ENCODE results near the gene FGFR1OP2. TPM values are rescaled to one million over a fixed set of nuclear protein-coding genes. Genes with fewer than 3 reads are reported as not detected.

FGFR1OP2 gene
- total and polyA plus RNA-seq, 2 donors, result 37.3 to 109 TPM

DNA sequence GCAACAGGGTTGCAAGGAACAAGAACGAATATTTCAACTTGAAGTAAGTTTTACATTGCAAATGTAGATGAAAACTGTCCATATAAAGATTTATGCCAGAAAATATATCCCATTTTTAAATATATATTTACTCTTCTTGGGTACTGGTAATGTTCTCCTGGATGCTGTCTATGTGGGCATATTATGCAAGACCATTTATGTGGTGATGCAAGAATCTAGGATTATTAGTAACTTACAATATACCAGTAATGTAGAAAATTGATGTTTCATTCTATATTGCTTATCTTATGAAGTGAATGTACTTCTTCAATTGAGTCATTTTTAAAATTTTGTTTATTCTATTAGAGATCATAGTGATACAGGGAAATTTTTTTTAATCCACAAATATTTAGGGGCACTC is 25.1 kb downstream of the FGFR1OP2 start:
- no peak for DNase-seq (ENCODE audit: extremely low spot score)
- 99% methylated on average over 1 of the region's 1 CpG for WGBS
- Histone ChIP-seq H3K27ac (ENCODE audit: low read depth) (no peak overlapping the region), H3K4me1 (ENCODE audit: insufficient read depth) (no peaks in the 10 kb centered on the region), H3K36me3 (ENCODE audit: insufficient read depth) (peaks cover 2% of the 10 kb centered on the region), H3K4me3 (ENCODE audit: low read depth, low read length) (no peak overlapping the region)

DNA sequence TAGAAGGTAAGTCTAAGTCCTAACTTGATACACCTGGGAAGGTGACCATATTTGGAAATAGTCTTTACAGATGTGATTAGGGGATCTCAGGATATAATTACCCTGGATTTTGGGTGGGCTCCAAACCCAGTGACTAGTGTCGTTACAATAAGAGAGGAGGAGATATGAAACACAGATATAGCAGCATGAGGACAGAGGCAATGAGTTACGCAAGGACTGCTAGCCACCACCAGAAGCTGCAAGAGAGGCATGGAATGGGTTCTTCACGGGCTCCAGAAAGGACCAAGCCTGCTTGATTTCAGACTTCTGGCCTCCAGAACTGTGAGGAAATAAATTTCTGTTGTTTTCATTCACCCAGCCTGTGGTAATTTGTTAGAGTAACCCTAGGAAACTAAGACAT is 28.6 kb downstream of the FGFR1OP2 start:
- WGBS, result 91% methylated on average over 3 of the region's 3 CpGs
- no peak for DNase-seq (ENCODE audit: extremely low spot score)
- Histone ChIP-seq H3K4me3 (ENCODE audit: low read depth, low read length) (no peak overlapping the region), H3K36me3 (ENCODE audit: insufficient read depth) (no peaks in the 10 kb centered on the region), H3K27ac (ENCODE audit: low read depth) (no peak overlapping the region), H3K4me1 (ENCODE audit: insufficient read depth) (no peaks in the 10 kb centered on the region)

DNA sequence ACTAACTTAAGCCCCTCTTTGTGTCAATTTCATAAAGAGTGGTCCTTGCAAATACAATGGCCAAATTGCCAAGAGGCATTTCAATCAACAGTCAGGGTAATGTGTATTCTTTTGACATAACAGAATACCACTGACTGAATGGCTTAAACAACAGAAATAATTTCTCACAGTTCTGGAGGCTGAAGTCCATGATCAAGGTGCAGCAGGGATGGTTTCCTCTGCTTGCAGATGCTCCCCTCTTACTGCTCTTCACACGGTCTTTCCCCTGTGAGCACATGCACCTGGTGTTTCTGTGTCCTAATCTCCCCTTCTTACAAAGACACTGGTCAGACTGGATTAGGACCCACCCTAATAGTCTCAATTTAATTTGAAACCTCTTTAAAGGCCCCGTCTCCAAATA is 31.9 kb downstream of the FGFR1OP2 start:
- H3K36me3 ChIP-seq (ENCODE audit: insufficient read depth), result no peaks in the 10 kb centered on the region
- H3K4me1 ChIP-seq (ENCODE audit: insufficient read depth), result no peaks in the 10 kb centered on the region
- H3K27ac ChIP-seq (ENCODE audit: low read depth), result no peak overlapping the region
- no peak for DNase-seq (ENCODE audit: extremely low spot score)
- WGBS, result 97% methylated on average over 2 of the region's 2 CpGs
- no peak overlapping the region for H3K4me3 ChIP-seq (ENCODE audit: low read depth, low read length)

DNA sequence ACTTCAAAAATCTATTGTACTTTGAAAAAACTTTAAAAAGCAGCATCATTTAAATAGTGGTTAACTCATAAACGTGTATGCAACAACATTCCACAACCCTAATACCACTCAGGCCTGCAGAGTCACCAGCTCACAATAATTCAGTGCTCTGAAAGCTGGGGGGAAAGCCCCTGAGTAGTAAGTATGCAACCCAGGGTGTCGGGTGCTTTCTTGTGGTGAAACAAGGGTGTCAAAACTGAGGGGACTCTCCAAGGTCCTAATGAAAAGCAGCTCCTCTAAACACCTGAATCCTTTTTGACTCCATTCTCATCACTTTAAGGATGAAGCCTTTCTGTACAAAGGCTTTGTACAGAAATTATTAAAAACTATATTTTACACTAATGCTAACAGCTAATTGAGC is 33.7 kb downstream of the FGFR1OP2 start:
- no peaks in the 10 kb centered on the region for H3K36me3 ChIP-seq (ENCODE audit: insufficient read depth)
- DNase-seq (ENCODE audit: extremely low spot score), result no peak
- H3K4me1 ChIP-seq (ENCODE audit: insufficient read depth), result no peaks in the 10 kb centered on the region
- H3K4me3 ChIP-seq (ENCODE audit: low read depth, low read length), result no peak overlapping the region
- no peak overlapping the region for H3K27ac ChIP-seq (ENCODE audit: low read depth)
- WGBS, result 87% methylated on average over 2 of the region's 2 CpGs

DNA sequence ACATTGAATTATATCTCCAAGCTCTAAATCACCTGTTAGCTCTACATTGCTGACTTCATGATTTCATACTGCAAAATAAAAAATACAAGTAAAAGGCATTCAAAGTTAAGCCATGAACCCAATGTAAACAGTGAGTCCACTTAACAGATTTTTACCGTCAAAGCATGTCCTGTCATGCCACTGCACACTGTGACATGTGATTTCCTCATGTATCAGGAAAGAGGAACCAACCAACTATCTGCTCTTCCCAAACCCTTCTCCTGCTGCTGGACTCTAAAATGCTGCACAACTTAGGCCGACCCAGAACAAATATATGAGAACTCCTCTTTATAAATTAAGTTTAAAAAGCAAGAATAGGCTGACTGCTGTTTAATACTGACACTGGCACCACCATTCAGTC is 38.4 kb downstream of the FGFR1OP2 start:
- Histone ChIP-seq H3K36me3 (ENCODE audit: insufficient read depth) (no peaks in the 10 kb centered on the region), H3K4me3 (ENCODE audit: low read depth, low read length) (no peak overlapping the region), H3K27ac (ENCODE audit: low read depth) (no peak overlapping the region), H3K4me1 (ENCODE audit: insufficient read depth) (no peaks in the 10 kb centered on the region)
- 83% methylated on average over 2 of the region's 2 CpGs for WGBS
- no peak for DNase-seq (ENCODE audit: extremely low spot score)

DNA sequence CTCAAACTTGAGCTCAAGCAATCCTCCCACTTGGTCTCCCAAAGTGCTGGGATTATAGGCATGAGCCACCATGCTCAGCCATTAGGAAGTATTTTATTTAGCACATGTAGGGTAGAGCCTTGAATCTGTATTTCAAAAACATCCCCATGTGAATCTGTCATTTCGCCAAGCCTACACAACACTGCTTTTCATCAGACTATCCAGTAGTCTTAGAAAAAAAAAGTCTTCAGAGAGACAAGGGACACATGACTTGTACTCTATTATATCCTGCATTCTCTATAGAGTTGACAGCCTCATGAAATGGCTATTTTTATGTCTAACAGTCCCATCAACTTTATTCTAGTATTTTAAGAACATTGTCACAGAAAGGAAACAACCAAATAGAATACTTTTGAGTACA is 40.5 kb downstream of the FGFR1OP2 start:
- no peak overlapping the region for H3K27ac ChIP-seq (ENCODE audit: low read depth)
- WGBS, result 88% methylated on average over 1 of the region's 1 CpG
- DNase-seq (ENCODE audit: extremely low spot score), result no peak
- H3K4me3 ChIP-seq (ENCODE audit: low read depth, low read length), result no peak overlapping the region
- no peaks in the 10 kb centered on the region for H3K4me1 ChIP-seq (ENCODE audit: insufficient read depth)
- peaks cover 2% of the 10 kb centered on the region for H3K36me3 ChIP-seq (ENCODE audit: insufficient read depth)

DNA sequence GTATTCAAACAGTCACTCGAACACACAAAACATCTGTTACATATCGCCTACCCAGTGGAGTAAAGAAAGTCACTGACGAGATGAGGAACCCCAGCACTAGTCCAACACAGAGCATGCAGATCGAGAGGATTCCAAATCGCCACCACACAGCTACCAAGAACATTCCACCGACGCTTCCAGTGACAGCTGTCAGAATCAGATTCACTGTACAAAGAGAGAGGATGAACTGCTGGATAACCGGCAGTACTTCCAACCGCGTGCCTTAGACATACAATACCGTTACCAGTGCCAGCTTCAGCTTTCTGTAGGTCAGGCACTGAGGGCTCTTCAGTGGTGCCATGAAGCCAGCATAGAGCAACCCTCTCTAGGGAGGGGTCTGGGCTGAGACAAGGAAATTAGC is 41.5 kb downstream of the FGFR1OP2 start:
- H3K36me3 ChIP-seq (ENCODE audit: insufficient read depth), result peaks cover 2% of the 10 kb centered on the region
- H3K4me1 ChIP-seq (ENCODE audit: insufficient read depth), result no peaks in the 10 kb centered on the region
- H3K4me3 ChIP-seq (ENCODE audit: low read depth, low read length), result no peak overlapping the region
- no peak for DNase-seq (ENCODE audit: extremely low spot score)
- no peak overlapping the region for H3K27ac ChIP-seq (ENCODE audit: low read depth)
- WGBS, result 90% methylated on average over 11 of the region's 11 CpGs

DNA sequence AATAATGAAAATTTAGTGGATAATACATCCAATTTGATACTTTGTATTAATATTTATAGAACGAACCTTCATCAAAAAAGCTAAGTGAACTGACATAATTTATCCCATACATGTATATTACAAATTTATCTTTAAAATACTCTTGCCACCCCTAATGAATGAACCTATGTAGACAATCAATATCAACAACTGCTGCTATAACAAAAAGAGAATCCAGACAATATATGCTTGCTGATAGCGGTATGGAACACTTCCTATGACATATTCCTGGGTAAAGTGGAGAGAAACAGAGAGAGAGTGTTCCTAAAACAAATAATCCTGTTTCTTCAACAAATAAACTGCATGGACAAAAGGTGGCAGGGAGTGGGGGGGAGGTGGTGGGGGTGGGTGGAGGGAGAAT is 44.6 kb downstream of the FGFR1OP2 start:
- H3K4me3 ChIP-seq (ENCODE audit: low read depth, low read length), result no peak overlapping the region
- no peak for DNase-seq (ENCODE audit: extremely low spot score)
- peaks cover 2% of the 10 kb centered on the region for H3K36me3 ChIP-seq (ENCODE audit: insufficient read depth)
- no peak overlapping the region for H3K27ac ChIP-seq (ENCODE audit: low read depth)
- H3K4me1 ChIP-seq (ENCODE audit: insufficient read depth), result no peaks in the 10 kb centered on the region
- 97% methylated on average over 2 of the region's 2 CpGs for WGBS

DNA sequence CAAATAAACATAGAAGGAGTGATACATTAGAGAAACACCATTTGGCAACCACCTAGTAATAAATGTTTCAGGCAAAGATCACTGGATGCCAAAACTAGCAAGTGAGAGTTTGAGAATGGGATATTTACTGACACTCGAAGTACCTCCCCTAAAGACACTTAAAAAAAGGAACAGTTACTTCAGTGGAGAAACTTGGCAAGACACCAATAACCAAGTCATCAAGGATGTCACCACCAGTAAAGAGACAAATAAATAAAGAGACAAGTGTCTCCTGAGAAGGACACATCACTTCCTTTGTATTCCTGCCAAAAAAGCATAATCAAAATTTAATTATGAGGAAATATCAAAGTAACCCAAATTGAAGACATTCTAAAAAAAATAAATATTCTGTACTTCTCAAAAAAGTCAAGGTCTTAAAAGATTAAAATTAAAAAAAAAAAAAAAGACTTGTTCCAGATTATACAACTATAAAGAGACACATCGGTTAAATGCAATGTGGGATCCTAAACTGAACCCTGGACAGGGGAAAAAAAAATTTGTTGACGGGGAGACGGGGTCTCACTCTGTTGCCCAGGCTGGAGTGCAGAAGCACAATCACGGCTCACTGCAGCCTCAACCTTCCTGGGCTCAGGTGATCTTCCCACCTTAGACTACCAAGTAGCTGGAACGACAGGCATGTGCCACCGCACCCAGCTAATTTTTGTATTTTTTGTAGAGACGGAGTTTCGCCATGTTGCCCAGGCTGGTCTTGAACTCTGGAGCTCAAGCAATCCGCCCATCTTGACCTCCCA is 49.6 kb downstream of the FGFR1OP2 start:
- Histone ChIP-seq H3K27ac (ENCODE audit: low read depth) (no peak overlapping the region), H3K4me1 (ENCODE audit: insufficient read depth) (no peaks in the 10 kb centered on the region), H3K4me3 (ENCODE audit: low read depth, low read length) (no peak overlapping the region), H3K36me3 (ENCODE audit: insufficient read depth) (peaks cover 5% of the 10 kb centered on the region)
- no peak for DNase-seq (ENCODE audit: extremely low spot score)
- WGBS, result 91% methylated on average over 10 of the region's 10 CpGs

DNA sequence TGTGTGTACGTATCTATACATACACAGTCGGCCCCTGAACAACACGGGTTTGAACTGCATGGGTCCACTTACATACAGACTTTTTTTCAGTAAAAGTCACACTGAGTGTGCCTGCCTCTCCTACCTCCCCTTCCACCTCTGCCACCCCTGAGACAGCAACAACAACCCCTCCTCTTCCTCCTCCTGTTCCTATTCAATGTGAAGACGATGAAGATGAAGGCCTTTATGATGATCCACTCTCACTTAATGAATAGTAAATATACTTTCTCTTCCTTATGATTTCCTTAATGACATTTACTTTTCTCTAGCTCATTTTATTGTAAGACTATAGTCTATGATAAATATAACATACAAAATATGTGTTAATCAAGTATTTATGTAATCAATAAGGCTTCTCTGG is 50.4 kb downstream of the FGFR1OP2 start:
- no peak for DNase-seq (ENCODE audit: extremely low spot score)
- H3K27ac ChIP-seq (ENCODE audit: low read depth), result no peak overlapping the region
- no peaks in the 10 kb centered on the region for H3K4me1 ChIP-seq (ENCODE audit: insufficient read depth)
- H3K4me3 ChIP-seq (ENCODE audit: low read depth, low read length), result no peak overlapping the region
- peaks cover 3% of the 10 kb centered on the region for H3K36me3 ChIP-seq (ENCODE audit: insufficient read depth)
- WGBS, result 93% methylated on average over 4 of the region's 4 CpGs

DNA sequence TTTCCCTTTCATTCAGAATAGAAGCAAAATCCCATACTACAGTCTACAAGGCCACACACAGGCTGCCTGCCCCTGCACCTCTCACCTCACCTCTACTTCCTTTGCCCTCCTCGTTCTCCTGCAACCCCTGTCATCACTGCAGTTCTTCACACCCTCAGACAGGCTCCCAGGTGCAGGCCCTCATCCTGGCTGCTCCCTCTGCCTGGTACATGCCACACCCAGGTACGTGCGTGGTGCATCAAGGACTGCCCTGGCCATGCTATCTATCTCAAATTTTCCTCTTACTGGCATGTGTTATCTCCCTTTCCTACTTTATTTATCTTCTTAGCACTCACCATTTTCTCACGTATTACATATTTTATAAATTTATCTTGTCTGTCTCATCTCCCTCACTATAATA is 51.6 kb downstream of the FGFR1OP2 start:
- 74% methylated on average over 4 of the region's 4 CpGs for WGBS

DNA sequence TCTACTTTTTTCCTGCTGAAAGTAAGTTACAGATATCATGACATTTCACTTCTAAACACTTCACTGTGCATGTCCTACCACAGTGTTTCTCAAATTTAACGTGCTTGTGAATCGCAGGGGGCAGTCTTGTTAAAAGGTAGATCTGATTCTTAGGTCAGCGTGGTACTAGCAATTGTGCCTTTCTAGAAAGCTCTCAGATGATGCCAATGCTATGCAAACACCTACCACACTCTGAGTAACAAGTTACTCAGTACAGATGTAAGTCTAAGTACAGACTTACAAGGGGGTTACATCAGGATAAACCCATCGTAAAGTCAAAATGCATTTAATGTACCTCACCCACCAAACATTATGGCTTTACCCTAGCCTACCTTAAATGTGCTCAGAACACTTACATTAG is 53.6 kb downstream of the FGFR1OP2 start:
- Histone ChIP-seq H3K4me3 (ENCODE audit: low read depth, low read length) (no peak overlapping the region), H3K36me3 (ENCODE audit: insufficient read depth) (peaks cover 5% of the 10 kb centered on the region), H3K27ac (ENCODE audit: low read depth) (no peak overlapping the region), H3K4me1 (ENCODE audit: insufficient read depth) (no peaks in the 10 kb centered on the region)
- 86% methylated on average over 4 of the region's 4 CpGs for WGBS
- DNase-seq (ENCODE audit: extremely low spot score), result no peak

More for the DNA sequence above, 51.6 kb downstream of the FGFR1OP2 start:
- Histone ChIP-seq H3K36me3 (ENCODE audit: insufficient read depth) (peaks cover 5% of the 10 kb centered on the region), H3K4me1 (ENCODE audit: insufficient read depth) (no peaks in the 10 kb centered on the region), H3K4me3 (ENCODE audit: low read depth, low read length) (no peak overlapping the region), H3K27ac (ENCODE audit: low read depth) (no peak overlapping the region)
- no peak for DNase-seq (ENCODE audit: extremely low spot score)

DNA sequence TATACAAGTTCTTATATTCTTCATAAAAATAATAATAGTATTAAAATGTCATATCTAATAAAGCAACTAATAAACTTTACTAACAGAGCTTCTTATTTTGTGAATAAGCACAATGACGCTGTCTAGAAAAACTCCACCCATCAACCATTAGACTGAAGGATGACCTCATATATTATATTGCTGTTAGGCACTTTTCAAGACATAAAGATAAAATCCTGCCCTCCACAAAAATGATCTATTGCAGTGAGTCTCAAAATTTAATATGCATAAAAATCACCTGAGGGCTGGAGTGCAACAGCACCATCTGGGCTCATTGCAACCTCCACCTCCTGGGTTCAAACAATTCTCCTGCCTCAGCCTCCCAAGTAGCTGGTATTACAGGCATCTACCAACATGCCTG is 55.8 kb downstream of the FGFR1OP2 start:
- no peak overlapping the region for H3K4me3 ChIP-seq (ENCODE audit: low read depth, low read length)
- WGBS, result 96% methylated on average over 1 of the region's 1 CpG
- peaks cover 2% of the 10 kb centered on the region for H3K36me3 ChIP-seq (ENCODE audit: insufficient read depth)
- no peaks in the 10 kb centered on the region for H3K4me1 ChIP-seq (ENCODE audit: insufficient read depth)
- no peak for DNase-seq (ENCODE audit: extremely low spot score)
- H3K27ac ChIP-seq (ENCODE audit: low read depth), result no peak overlapping the region

DNA sequence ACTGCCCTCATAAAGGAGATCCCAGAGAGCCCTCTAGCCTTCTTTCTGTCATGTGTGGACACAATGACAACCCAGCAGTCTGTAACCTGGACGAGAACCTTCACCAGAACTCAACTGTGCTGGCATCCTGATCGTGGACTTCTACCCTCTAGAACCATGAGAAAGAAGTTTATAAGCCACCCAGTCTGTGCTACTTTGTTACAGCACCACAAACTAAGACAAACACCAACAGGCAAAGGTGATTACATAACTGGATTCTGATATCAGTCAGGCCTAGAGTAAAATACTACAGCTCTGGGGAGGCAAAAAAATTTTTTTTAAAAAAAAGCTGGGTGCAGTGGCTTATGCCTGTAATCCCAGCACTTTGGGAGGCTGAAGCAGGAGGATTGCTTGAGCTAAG is 57.4 kb downstream of the FGFR1OP2 start:
- Histone ChIP-seq H3K4me1 (ENCODE audit: insufficient read depth) (no peaks in the 10 kb centered on the region), H3K27ac (ENCODE audit: low read depth) (no peak overlapping the region), H3K36me3 (ENCODE audit: insufficient read depth) (peaks cover 2% of the 10 kb centered on the region), H3K4me3 (ENCODE audit: low read depth, low read length) (no peak overlapping the region)
- DNase-seq (ENCODE audit: extremely low spot score), result no peak
- WGBS, result 83% methylated on average over 2 of the region's 2 CpGs

DNA sequence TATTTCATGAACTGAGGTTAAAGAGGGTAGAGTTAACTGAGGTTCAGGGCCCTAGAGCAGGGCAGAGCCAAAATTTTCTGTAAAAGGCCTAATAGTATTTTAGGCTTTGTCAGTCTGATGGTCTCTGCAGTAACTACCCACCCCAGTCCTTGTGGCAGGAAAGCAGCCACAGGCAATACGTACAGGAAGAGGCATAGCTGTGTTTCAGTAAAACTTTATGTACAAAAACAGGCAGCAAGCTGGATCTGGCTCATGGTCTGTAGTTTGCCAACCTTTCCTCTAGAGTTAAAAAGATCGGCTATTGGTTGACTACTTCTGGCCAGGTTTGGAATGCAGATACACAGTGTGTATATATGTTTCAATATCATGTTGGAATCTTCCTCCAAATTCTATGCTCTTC is 58.7 kb downstream of the FGFR1OP2 start:
- H3K36me3 ChIP-seq (ENCODE audit: insufficient read depth), result peaks cover 2% of the 10 kb centered on the region

More for the DNA sequence above, 58.7 kb downstream of the FGFR1OP2 start:
- H3K4me1 ChIP-seq (ENCODE audit: insufficient read depth), result no peaks in the 10 kb centered on the region
- H3K4me3 ChIP-seq (ENCODE audit: low read depth, low read length), result no peak overlapping the region
- H3K27ac ChIP-seq (ENCODE audit: low read depth), result no peak overlapping the region
- DNase-seq (ENCODE audit: extremely low spot score), result no peak
- WGBS, result 88% methylated on average over 2 of the region's 2 CpGs
